Measurements from ENCODE around the gene ADCK2.

- TF ChIP-seq CTCF (IDR thresholded peaks at IDR 0.05) = no peak
- no peak for TF ChIP-seq POLR2A (IDR thresholded peaks at IDR 0.05)
These were observed 16.7 kb downstream of the ADCK2 start for GRCh38 chr7:140689199-140690152.
